Activated T-cell treated with anti-CD3 and anti-CD28 coated beads, Interleukin-2, amount 50 U/mL, for 1 hour (primary cell): ENCODE results near the gene PC.

Experiments used
- DNase-seq: peaks from one replicate; pipeline ENCODE4 v3.0.0-alpha.2; 2020

Gene PC

DNA sequence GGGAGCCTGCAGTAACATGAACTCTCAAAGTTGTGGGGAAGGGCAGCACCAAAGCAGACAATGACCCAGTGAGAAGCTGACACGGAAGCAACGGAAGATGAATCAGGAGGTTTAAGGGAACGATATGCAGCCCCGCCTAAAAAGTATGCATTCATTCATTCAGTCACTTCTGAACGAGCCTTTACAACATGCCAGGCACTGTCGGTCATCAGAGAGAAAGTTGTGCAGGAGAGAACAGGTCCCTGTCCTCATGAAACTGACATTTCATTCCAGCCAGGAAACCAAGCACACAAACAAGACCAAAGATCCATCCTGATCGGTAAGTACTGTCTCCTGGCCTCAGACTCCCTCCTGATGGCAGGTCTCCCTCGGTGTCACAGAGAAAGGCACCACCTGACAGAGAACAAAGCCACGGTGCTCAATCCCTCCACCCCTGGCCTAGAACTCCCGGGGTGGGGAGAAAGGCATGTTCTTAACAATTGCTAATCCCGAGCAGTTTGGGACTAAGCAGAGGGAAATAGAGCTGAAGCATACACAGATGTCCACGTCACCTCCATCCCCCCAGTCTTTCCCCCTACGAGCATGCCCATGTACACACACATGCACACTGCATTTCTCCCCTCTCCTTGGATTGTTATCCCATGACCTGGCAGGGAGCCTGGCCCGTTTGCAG lies 52.0 kb downstream of the PC start:
- no peak for DNase-seq

- no peak for DNase-seq
These were observed 52.6 kb downstream of the PC start for GRCh38 chr11:66905631-66906030.

- no peak for DNase-seq
These were observed 53.1 kb downstream of the PC start for GRCh38 chr11:66904981-66905521.

DNA sequence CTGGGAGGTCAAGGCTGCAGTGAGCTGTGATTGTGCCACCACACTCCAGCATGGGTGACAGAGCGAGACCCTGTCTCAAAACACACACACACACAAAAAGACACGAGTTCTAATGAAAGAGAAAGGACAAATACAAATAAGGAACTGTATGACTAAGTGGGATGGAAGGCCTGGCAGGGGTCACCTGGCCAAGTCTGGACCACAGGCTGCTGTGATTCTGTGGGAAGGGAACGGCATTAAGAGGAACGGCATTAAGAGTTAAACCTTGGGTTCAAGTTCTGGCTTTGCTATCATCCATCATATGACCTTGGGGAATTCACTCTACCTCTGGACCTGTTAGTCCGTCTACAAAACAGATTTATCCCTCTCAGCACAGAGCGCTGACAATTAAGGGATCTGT lies 53.6 kb downstream of the PC start:
- DNase-seq: no peak

DNA sequence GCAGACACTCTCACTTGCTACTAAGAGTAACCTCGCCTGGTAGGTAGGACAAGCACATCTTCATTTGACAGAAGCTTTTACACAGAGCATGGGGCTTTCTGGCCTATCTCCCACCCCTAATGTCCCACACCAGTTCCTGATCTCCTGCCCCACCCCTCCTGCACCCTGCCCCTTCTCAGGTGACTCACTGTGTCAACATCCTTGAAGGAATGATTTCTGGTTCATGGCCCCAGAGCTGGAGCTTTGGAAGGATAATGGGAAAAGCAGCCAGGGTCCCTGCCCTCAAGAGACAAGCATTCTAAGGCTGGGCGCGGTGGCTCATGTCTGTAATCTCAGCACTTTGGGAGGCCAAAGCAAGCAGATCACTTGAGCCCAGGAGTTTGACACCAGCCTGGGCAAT lies 54.1 kb downstream of the PC start:
- DNase-seq: no peak

GRCh38 chr11:66902486-66903177 lies 55.6 kb downstream of the PC start:
- DNase-seq: no peak

DNA sequence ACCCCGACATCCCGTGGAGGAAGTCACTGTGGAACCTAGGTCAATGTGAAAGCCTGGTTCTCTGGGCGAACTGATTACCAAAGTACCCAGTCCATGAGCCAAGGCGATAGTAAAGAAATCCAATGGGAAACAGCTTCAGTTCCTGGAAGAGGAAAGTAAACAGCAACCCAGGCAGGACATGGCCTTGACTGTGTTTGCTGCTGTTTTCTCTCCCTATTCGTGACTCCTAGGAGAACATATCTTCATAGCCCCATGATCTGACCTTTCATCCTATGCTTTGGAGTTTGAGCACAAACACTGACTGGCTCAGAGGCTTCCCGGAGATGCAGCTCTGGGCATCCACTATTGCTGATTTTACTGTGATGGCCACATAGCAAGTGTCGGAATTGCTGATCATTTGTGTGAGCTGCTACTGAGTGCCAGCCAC lies 56.2 kb downstream of the PC start:
- no peak for DNase-seq

GRCh38 chr11:66894141-66894540 lies 64.0 kb downstream of the PC start:
- DNase-seq: no peak

GRCh38 chr11:66892911-66893310 lies 65.3 kb downstream of the PC start:
- DNase-seq: no peak

DNA sequence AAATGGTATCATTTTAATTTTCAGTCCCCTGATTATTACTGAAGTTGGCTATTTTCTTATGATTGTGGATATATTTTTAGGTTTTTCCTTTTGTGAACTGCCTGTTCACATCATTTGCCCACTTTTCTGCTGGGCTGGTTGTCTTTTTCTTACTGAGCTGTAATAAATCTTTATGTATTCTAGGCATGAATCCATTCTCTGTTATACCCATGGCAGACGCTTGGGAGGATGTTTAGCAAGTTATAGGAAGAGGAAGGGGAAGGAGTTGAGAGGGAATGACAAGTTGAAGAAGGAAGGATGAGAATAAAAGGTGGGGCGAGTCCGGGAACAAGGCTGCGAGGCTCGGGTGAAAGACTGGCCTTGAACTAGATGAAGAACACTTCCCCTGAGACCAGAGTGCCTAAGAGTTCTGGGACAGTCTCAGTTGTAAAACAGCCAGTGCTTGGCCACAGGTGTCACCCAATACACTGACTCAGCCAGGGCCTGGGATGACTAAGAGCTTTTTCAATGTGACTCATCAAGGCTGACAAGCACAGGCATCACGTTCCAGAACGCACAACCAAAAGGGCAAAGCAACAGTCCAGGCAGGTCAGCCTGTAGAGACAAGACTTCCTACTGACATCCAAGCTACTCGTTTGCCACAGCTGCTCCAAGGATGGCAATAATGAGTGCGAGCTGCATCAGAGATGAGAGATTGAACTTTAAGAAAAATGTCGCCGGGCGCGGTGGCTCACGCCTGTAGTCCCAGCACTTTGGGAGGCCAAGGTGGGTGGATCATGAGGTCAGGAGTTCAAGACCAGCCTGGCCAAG lies 66.1 kb downstream of the PC start:
- DNase-seq: no peak

- DNase-seq: no peak
These were observed 68.2 kb downstream of the PC start for GRCh38 chr11:66889960-66890359.

GRCh38 chr11:66888282-66888681 lies 69.9 kb downstream of the PC start:
- no peak for DNase-seq

GRCh38 chr11:66887526-66887925 lies 70.7 kb downstream of the PC start:
- DNase-seq: no peak

DNA sequence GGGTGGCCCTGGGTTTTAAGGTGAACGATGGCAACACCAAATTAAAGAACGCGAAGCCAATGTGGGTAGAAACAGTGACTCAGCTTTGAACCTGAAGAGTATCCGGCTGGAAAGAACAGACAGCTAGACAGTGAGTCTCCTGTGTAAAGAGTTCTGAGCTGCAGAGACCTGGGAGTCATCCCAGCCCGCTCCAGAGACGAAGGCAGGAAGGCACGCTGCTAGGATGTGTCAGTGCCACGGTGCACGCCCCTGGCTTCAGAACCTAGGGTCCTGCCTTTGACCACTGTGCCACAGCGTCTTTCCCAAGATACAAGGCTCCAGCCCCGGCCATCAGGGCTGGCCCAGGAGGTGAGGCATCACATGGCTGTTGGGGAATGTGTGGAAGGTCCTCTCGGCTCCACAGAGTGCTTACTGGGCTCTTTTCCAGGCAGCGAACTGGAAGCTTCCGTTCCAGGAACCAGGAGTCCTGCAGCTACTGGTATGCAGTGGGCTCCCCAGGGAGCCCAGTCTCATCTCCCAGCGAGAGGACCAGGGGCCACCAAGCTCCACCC lies 71.4 kb downstream of the PC start:
- no peak for DNase-seq

GRCh38 chr11:66885950-66886440 lies 72.2 kb downstream of the PC start:
- DNase-seq: no peak

DNA sequence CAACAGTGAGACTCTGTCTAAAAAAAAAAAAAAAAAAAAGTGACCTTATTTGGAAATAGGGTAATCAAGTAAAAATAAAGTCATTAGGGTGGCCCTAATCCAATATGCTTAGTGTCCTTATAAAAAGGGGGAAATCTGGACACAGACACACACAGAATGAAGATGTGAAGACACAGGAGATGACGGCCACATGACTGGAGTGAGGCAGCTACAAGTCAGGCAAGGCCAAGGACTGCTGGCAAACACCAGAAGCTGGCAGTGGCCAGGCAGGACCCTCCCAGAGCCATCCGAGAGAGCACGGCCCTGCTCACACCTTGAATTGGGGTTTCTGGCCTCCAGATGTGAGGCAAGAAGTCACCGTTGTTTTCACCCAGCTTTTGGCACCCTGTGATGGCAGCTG lies 72.7 kb downstream of the PC start:
- no peak for DNase-seq

DNA sequence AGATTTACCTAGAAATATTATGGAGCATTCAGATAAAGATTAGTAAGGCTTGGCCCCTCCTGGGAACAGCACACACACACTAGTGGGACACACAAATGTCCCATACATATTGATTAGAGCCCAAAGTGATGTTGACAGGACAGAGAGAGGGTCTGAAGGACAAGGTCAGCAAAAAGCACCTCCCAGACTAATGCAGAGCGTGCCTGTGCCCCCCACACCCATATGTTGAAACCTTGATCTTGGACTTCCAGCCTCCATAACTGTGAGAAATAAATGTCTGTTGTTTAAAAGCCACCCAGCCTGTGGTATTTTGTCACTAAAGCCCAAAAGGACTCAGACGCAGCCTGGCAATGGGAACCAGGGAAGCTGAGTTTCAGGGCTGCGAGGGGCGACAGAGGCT lies 73.7 kb downstream of the PC start:
- no peak for DNase-seq

DNA sequence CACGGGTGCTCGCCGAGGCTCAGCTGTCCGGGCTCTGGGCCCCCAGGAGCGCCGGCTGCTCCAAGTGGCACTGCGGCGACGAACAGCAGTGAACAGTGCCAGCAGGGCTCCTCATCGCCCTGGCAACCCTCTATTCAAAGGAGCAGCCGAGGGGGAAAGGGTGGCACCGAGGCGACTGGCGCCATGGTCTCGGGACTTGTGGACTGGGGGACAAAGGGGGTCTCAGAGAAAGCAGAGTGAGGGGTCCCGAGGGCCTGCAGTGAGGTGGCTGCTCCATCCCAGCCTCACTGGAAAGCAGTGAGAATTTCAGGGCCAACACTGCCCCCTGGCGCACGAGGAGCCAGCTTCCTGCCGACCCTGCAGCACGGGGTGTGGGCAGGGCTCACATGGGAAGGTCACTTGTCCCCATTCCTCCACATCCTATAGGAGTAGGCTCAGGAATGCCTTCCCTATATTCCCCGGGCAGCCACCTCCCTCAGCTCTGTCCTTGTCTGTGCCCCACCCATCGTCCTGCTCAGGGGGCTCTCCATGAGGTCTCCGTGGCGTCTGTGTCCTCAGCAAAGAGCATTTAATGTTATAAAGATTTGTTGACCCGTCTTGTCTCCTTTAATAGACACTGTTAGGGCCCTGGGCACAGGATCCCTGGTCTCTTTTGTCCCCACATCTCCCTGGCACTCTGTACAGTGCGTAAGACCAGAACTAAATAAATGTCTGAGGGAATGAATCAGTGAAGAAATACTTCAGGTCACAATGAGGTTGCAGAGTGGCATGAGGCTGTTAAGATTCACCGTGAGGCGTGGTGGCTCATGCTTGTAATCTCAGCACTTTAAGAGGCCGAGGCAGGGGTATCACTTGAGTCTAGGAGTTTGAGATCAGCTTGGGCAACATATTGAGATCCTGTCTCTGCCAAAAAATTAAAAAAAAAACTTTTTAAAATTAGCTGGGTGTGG lies 74.9 kb downstream of the PC start:
- peak; percentile 62 for DNase-seq

- no peak for DNase-seq
These were observed 75.6 kb downstream of the PC start for GRCh38 chr11:66882561-66883015.

DNA sequence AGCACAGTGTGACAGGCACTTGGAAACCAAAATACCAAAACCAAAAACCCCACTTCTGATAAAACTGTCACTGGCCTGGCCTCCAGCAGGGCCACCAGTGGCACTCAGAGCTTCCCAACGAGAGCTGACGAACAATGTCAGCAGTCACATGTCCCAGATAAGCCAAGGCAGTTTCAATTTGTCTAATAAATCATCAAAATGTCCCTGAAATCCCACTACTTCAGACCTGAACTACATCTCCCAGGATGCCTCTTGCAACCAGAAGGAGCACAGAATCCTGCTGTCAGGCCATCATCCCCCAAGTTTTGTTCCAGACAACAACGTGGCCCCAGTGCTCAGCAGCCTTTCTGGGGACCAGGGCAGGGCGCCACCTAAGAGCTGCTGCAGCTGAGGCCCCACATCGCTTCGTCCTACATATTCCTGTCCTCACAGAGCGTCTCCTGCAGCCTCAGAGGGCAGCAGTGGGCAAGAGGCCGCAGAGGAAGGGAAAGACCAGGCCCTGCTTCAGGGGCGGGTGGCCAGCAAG lies 76.2 kb downstream of the PC start:
- no peak for DNase-seq

DNA sequence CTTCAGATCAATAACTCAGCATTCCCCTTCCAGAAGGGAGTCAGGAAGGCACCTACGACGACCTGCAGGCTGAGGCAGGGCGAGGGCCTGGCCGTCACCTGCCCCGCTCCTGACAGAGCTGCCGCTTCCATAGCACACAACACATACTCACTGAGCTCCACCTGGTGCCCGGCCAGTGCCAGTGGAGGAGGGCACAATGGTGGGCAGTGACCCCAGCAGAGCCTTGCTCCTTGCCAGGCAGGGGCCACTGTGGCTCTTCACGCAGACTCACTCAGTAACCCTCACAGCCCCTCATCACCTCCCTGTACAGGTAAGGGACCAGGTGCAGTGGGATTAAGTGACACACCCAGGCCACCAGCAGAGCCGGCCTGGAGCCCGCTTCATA lies 76.7 kb downstream of the PC start:
- DNase-seq: no peak
